ENCODE measurements around the gene KCNJ5.

DNA sequence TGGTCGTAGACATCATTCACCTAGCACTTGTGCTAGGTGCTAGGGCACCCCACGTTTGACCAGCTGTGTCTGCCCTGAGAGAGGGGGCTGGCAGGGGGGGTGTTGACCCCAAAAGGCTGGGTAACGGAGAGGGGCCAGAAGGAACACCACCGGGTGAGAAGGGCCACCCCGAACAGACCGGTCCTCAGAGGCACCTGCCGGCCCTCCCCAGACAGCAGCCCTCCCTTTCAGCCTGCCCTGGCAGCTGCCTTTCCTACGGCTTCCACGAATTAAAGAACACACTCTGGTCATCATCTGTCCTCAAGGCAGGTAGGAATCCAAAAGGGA lies 977 bp upstream of the KCNJ5 start:
- TF ChIP-seq, protein P1, sequence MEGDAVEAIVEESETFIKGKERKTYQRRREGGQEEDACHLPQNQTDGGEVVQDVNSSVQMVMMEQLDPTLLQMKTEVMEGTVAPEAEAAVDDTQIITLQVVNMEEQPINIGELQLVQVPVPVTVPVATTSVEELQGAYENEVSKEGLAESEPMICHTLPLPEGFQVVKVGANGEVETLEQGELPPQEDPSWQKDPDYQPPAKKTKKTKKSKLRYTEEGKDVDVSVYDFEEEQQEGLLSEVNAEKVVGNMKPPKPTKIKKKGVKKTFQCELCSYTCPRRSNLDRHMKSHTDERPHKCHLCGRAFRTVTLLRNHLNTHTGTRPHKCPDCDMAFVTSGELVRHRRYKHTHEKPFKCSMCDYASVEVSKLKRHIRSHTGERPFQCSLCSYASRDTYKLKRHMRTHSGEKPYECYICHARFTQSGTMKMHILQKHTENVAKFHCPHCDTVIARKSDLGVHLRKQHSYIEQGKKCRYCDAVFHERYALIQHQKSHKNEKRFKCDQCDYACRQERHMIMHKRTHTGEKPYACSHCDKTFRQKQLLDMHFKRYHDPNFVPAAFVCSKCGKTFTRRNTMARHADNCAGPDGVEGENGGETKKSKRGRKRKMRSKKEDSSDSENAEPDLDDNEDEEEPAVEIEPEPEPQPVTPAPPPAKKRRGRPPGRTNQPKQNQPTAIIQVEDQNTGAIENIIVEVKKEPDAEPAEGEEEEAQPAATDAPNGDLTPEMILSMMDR (IDR thresholded peaks at IDR 0.05; ENCODE audit: low read length) = no peak
- TF ChIP-seq EZH2 (IDR thresholded peaks at IDR 0.05; ENCODE audit: borderline replicate concordance, low read length) = no peak
